Duodenal mucosa (tissue), 2 donors: ENCODE results near the gene GTF3C6.
"Not testable (repeated sequence)": the region's sequence is repeated elsewhere in the genome, so short reads cannot be mapped to it uniquely, and the experiment has no call there.

ENCODE experiments used
- H3K27ac ChIP-seq: one replicate; pipeline ENCODE4 v1.7.0; 2013; ENCODE audit warnings: low read depth, low read length
- H3K27me3 ChIP-seq, 2 donors: one replicate each; pipeline ENCODE4 v1.7.0; 2013; ENCODE audit warnings: low read length in 2 of 2, control low read depth in 1 of 2; ENCODE audit not compliant: insufficient read depth in 2 of 2, control insufficient read depth in 1 of 2
- H3K36me3 ChIP-seq, 2 donors: one replicate each; pipeline ENCODE4 v1.7.0; 2013; ENCODE audit warnings: low read length in 2 of 2, control low read depth in 1 of 2; ENCODE audit not compliant: insufficient read depth in 2 of 2, control insufficient read depth in 1 of 2
- H3K4me1 ChIP-seq, 2 donors: one replicate each; pipeline ENCODE4 v1.7.0; 2013; ENCODE audit warnings: low read length in 2 of 2, control low read depth in 1 of 2; ENCODE audit not compliant: insufficient read depth in 2 of 2, control insufficient read depth in 1 of 2
- H3K4me3 ChIP-seq, 2 donors: one replicate each; pipeline ENCODE4 v1.7.0; 2013; ENCODE audit warnings: low read length in 2 of 2, low read depth in 1 of 2
- H3K9ac ChIP-seq, 2 donors: one replicate each; pipeline ENCODE4 v1.7.0; 2013; ENCODE audit warnings: low read length in 2 of 2, low read depth in 1 of 2
- H3K9me3 ChIP-seq, 2 donors: one replicate each; pipeline ENCODE4 v1.7.0; 2013; ENCODE audit warnings: low read length in 2 of 2, control low read depth in 1 of 2; ENCODE audit not compliant: control insufficient read depth in 1 of 2

The GTF3C6 gene

GRCh38 chr6:111011360-111012142 is 53.0 kb downstream of the GTF3C6 start:
- Histone ChIP-seq H3K9me3 (no peaks in the 10 kb centered on the region), H3K27me3 (no peaks in the 10 kb centered on the region), H3K4me3 (no peak overlapping the region), H3K36me3 (peaks cover 15 to 49% of the 10 kb centered on the region in 2 donors), H3K27ac (no peak overlapping the region), H3K9ac (no peak overlapping the region), H3K4me1 (no peaks in the 10 kb centered on the region)

- Histone ChIP-seq H3K36me3 (peaks cover 15 to 49% of the 10 kb centered on the region in 2 donors), H3K27me3 (no peaks in the 10 kb centered on the region), H3K27ac (no peak overlapping the region), H3K4me3 (no peak overlapping the region), H3K9ac (no peak overlapping the region), H3K4me1 (no peaks in the 10 kb centered on the region), H3K9me3 (no peaks in the 10 kb centered on the region)
Measured at GRCh38 chr6:111012143-111012452, 53.6 kb downstream of the GTF3C6 start.

GRCh38 chr6:111012520-111012919 is 54.0 kb downstream of the GTF3C6 start:
- peaks cover 15 to 49% of the 10 kb centered on the region in 2 donors for H3K36me3 ChIP-seq
- not testable (repeated sequence) for H3K27ac ChIP-seq, H3K4me1 ChIP-seq, H3K9me3 ChIP-seq, H3K4me3 ChIP-seq, H3K27me3 ChIP-seq, H3K9ac ChIP-seq

GRCh38 chr6:111013144-111013915 is 54.8 kb downstream of the GTF3C6 start:
- H3K9me3 ChIP-seq = no peaks in the 10 kb centered on the region
- H3K27ac ChIP-seq = no peak overlapping the region
- no peaks in the 10 kb centered on the region for H3K27me3 ChIP-seq
- H3K36me3 ChIP-seq = peaks cover 15 to 49% of the 10 kb centered on the region in 2 donors
- no peaks in the 10 kb centered on the region for H3K4me1 ChIP-seq
- no peak overlapping the region for H3K9ac ChIP-seq
- no peak overlapping the region for H3K4me3 ChIP-seq

- Histone ChIP-seq H3K4me1 (no peaks in the 10 kb centered on the region), H3K27me3 (no peaks in the 10 kb centered on the region), H3K27ac (no peak overlapping the region), H3K9me3 (no peaks in the 10 kb centered on the region), H3K9ac (no peak overlapping the region), H3K4me3 (no peak overlapping the region), H3K36me3 (peaks cover 10 to 31% of the 10 kb centered on the region in 2 donors)
Measured at GRCh38 chr6:111015389-111016124, 57.1 kb downstream of the GTF3C6 start.

- H3K4me1 ChIP-seq, H3K27me3 ChIP-seq, H3K9me3 ChIP-seq, H3K4me3 ChIP-seq, H3K27ac ChIP-seq, H3K9ac ChIP-seq: not testable (repeated sequence)
- H3K36me3 ChIP-seq = peaks cover 5 to 29% of the 10 kb centered on the region in 2 donors
Measured at GRCh38 chr6:111017241-111017640, 58.7 kb downstream of the GTF3C6 start.
